RWPE2 (cell line): ENCODE measurements around the gene B4GALNT4.
"Not testable (repeated sequence)": the region's sequence is repeated elsewhere in the genome, so short reads cannot be mapped to it uniquely, and the experiment has no call there.

Source experiments
- ATAC-seq: fragments of 200-7000 bp; cut with Tn5 transposase; 3 replicates; pipeline ENCODE4 v1.9.1; 2021; ENCODE audit warnings: low read depth
- DNase-seq: peaks from one replicate; pipeline ENCODE4 v3.0.0-alpha.2; 2020; ENCODE audit warnings: low spot score
- H3K27ac ChIP-seq: fragments of 450-650 bp; 2 replicates; pipeline ENCODE4 v1.5.1; 2017; ENCODE audit warnings: mild to moderate bottlenecking; ENCODE audit not compliant: poor library complexity, severe bottlenecking
- H3K27me3 ChIP-seq: fragments of 250-450 bp; sonication (Bioruptor Pico); 2 replicates; pipeline ENCODE4 v1.5.1; 2021; ENCODE audit warnings: mild to moderate bottlenecking, moderate library complexity; ENCODE audit not compliant: insufficient read depth, poor library complexity, severe bottlenecking
- H3K36me3 ChIP-seq: fragments of 250-450 bp; sonication (Bioruptor Pico); 2 replicates; pipeline ENCODE4 v1.5.1; 2020; ENCODE audit warnings: low read depth, mild to moderate bottlenecking, moderate library complexity
- H3K4me1 ChIP-seq: fragments of 250-450 bp; sonication (Bioruptor Pico); 2 replicates; pipeline ENCODE4 v1.5.1; 2021; ENCODE audit warnings: mild to moderate bottlenecking, moderate library complexity; ENCODE audit not compliant: insufficient read depth, poor library complexity, severe bottlenecking
- H3K4me3 ChIP-seq: fragments of 250-450 bp; sonication (Bioruptor Pico); 2 replicates; pipeline ENCODE4 v1.5.1; 2021; ENCODE audit warnings: mild to moderate bottlenecking, moderate library complexity; ENCODE audit not compliant: severe bottlenecking
- H3K9me3 ChIP-seq: fragments of 250-450 bp; sonication (Bioruptor Pico); 2 replicates; pipeline ENCODE4 v1.5.1; 2021; ENCODE audit warnings: mild to moderate bottlenecking, moderate library complexity; ENCODE audit not compliant: severe bottlenecking
- CTCF ChIP-seq: fragments of 450-650 bp; IDR thresholded peaks from one replicate; pipeline ENCODE4 v1.5.1; 2017; ENCODE audit warnings: mild to moderate bottlenecking, moderate library complexity; ENCODE audit not compliant: poor library complexity, severe bottlenecking

The B4GALNT4 gene

DNA sequence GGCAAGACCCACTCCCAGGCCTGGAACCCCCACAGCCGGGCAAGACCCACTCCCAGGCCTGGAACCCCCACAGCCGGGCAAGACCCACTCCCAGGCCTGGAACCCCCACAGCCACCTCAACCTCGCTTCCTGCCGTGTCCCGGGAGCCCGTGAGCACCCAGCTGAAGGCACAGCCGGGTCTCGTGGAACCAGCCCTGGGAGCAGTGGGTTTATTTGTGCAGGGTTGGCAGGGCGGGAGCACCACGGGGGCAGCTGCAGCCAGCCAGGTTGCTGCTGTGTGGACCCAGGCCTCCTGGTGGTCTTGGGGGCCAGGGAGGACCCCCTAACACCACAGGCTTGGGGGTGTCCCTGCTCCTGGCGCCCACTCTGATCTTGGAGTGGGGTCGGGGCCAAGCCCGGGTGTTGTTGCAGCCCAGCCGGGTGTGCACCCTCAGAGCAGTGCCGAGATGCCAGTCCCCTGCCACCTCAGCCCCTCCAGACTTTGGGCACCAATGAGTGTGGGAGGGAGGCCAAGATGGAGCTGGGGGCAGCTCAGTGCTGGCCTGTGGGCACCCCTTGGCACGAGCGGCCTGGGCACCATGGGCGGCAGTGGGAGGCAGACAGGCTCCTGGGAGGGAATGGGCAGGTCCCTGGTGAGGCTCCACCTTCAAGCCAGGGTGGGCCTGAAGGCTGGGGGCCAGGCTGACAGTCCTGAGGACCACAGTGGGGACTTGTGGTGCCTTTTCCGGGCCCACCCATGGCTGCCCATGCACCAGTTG lies 16.5 kb downstream of the B4GALNT4 start:
- no peaks in the 10 kb centered on the region for H3K36me3 ChIP-seq
- no peak for TF ChIP-seq CTCF
- no peak overlapping the region for H3K27ac ChIP-seq
- no peak for DNase-seq
- H3K9me3 ChIP-seq, result no peaks in the 10 kb centered on the region
- H3K4me3 ChIP-seq, result no peak overlapping the region
- H3K4me1 ChIP-seq, result no peaks in the 10 kb centered on the region
- no peaks in the 10 kb centered on the region for H3K27me3 ChIP-seq
- ATAC-seq, result no peak

GRCh38 chr11:386483-386882 lies 17.2 kb downstream of the B4GALNT4 start:
- DNase-seq (no peak), ATAC-seq (no peak)
- H3K27me3 ChIP-seq, result no peaks in the 10 kb centered on the region
- no peaks in the 10 kb centered on the region for H3K4me1 ChIP-seq
- no peak overlapping the region for H3K4me3 ChIP-seq
- no peak for TF ChIP-seq CTCF
- H3K27ac ChIP-seq, result no peak overlapping the region
- H3K9me3 ChIP-seq, result no peaks in the 10 kb centered on the region
- H3K36me3 ChIP-seq, result no peaks in the 10 kb centered on the region

- H3K4me3 ChIP-seq, result no peak overlapping the region
- H3K27ac ChIP-seq, result no peak overlapping the region
- no peaks in the 10 kb centered on the region for H3K36me3 ChIP-seq
- no peaks in the 10 kb centered on the region for H3K9me3 ChIP-seq
- no peak for TF ChIP-seq CTCF
- no peak for ATAC-seq
- no peaks in the 10 kb centered on the region for H3K4me1 ChIP-seq
- no peak for DNase-seq
- no peaks in the 10 kb centered on the region for H3K27me3 ChIP-seq
Measured at GRCh38 chr11:387193-387793, 18.0 kb downstream of the B4GALNT4 start.

GRCh38 chr11:389369-389768 lies 20.1 kb downstream of the B4GALNT4 start:
- H3K4me1 ChIP-seq, H3K4me3 ChIP-seq, DNase-seq, H3K27ac ChIP-seq, ATAC-seq, H3K36me3 ChIP-seq, H3K9me3 ChIP-seq, H3K27me3 ChIP-seq: not testable (repeated sequence)

GRCh38 chr11:390175-390574 lies 20.9 kb downstream of the B4GALNT4 start:
- no peak for TF ChIP-seq CTCF
- H3K36me3 ChIP-seq, result peaks cover 5% of the 10 kb centered on the region; the same call in 1 of the 2 replicates
- H3K9me3 ChIP-seq, result no peaks in the 10 kb centered on the region
- no peak overlapping the region for H3K27ac ChIP-seq
- no peak for DNase-seq
- ATAC-seq, result no peak
- no peak overlapping the region for H3K4me3 ChIP-seq
- no peaks in the 10 kb centered on the region for H3K27me3 ChIP-seq
- H3K4me1 ChIP-seq, result peaks cover 8% of the 10 kb centered on the region
